Kidney epithelial cell (primary cell): ENCODE measurements around the gene GLO1. TPM values are rescaled to one million over a fixed set of nuclear protein-coding genes. Genes with fewer than 3 reads are reported as not detected.
A peak's percentile ranks its signal among the peaks of the same experiment; 100 is the strongest.

Experiments used
- DNase-seq: peaks from one replicate; pipeline ENCODE4 v3.0.0-alpha.2; 2010; ENCODE audit warnings: low read depth
- H3K27me3 ChIP-seq: 2 replicates; pipeline ENCODE4 v1.6.0; 2011; ENCODE audit warnings: low read length; ENCODE audit not compliant: control insufficient read depth, insufficient read depth
- H3K36me3 ChIP-seq: 2 replicates; pipeline ENCODE4 v1.5.1; 2011; ENCODE audit warnings: low read length; ENCODE audit not compliant: control insufficient read depth, insufficient read depth
- H3K4me3 ChIP-seq: 2 replicates; pipeline ENCODE4 v1.5.1; 2011; ENCODE audit warnings: low read depth, mild to moderate bottlenecking, control low read depth, low read length
- CTCF ChIP-seq: IDR thresholded peaks from 2 replicates; pipeline ENCODE4 v1.5.1; 2011; ENCODE audit warnings: mild to moderate bottlenecking, moderate library complexity, low read length, control low read depth, inconsistent platforms; ENCODE audit not compliant: insufficient read depth, poor library complexity, severe bottlenecking
- total RNA-seq: library from RNA; depleted of rRNA; stranded (reverse); fragments of >200 nt; gene quantifications from 2 replicates; pipeline ENCODE4 v1.2.3, GENCODE V29; 2015

Gene GLO1
- total RNA-seq, 1 donor from 2014 or later, result 195 TPM

GRCh38 chr6:38646166-38646878 is 56.6 kb downstream of the GLO1 start:
- H3K27me3 ChIP-seq, result no peaks in the 10 kb centered on the region
- H3K4me3 ChIP-seq, result no peak overlapping the region
- no peak for DNase-seq
- H3K36me3 ChIP-seq, result no peaks in the 10 kb centered on the region
- no peak for TF ChIP-seq CTCF

GRCh38 chr6:38644951-38645350 is 58.0 kb downstream of the GLO1 start:
- H3K36me3 ChIP-seq, result no peaks in the 10 kb centered on the region
- no peak for TF ChIP-seq CTCF
- no peak overlapping the region for H3K4me3 ChIP-seq
- DNase-seq, result no peak
- no peaks in the 10 kb centered on the region for H3K27me3 ChIP-seq

- TF ChIP-seq CTCF, result no peak
- no peaks in the 10 kb centered on the region for H3K36me3 ChIP-seq
- DNase-seq, result no peak
- H3K27me3 ChIP-seq, result no peaks in the 10 kb centered on the region
- peak overlapping the region; percentile 92 for H3K4me3 ChIP-seq
These were observed 62.6 kb downstream of the GLO1 start for GRCh38 chr6:38640216-38640909.

- DNase-seq, result peak; percentile 14
- Histone ChIP-seq H3K27me3 (no peaks in the 10 kb centered on the region), H3K4me3 (peak within 1 kb of the TSS; percentile 92), H3K36me3 (no peaks in the 10 kb centered on the region)
- TF ChIP-seq CTCF, result no peak
These were observed 63.3 kb downstream of the GLO1 start, which contains the start of gene BTBD9 for GRCh38 chr6:38639498-38640215. Gene BTBD9, minus strand, starts transcription at chr6:38639929.

- no peaks in the 10 kb centered on the region for H3K36me3 ChIP-seq
- peak overlapping the region; percentile 92 for H3K4me3 ChIP-seq
- H3K27me3 ChIP-seq, result no peaks in the 10 kb centered on the region
- DNase-seq, result peak; percentile 7
- TF ChIP-seq CTCF, result no peak
These were observed 63.9 kb downstream of the GLO1 start for GRCh38 chr6:38638941-38639497.
